Measurements from ENCODE around the gene CTBP2. TPM values are rescaled to one million over a fixed set of nuclear protein-coding genes. Genes with fewer than 3 reads are reported as not detected.

Gene CTBP2
- total RNA-seq, 1 experiment from 2014 or later, result 125 TPM

GRCh38 chr10:125130260-125130659, 30.1 kb downstream of the CTBP2 start:
- Histone ChIP-seq H3K36me3 (ENCODE audit: control insufficient read depth, insufficient read depth, low read length) (no peaks in the 10 kb centered on the region), H3K9me3 (ENCODE audit: control insufficient read depth, insufficient read depth, low read depth, low read length) (no peaks in the 10 kb centered on the region), H3K27me3 (ENCODE audit: control insufficient read depth, insufficient read depth, low read length) (no peaks in the 10 kb centered on the region), H3K27ac (ENCODE audit: low read length) (no peak overlapping the region), H3K4me3 (ENCODE audit: low read depth in 2 of 2, low read length in 2 of 2) (no peak overlapping the region), H3K4me1 (ENCODE audit: control insufficient read depth, insufficient read depth, low read length) (peaks cover 31% of the 10 kb centered on the region)
- POLR2A ChIA-PET, result no interaction called here
- DNase-seq (ENCODE audit: low read depth, low spot score), result no peak
- BruUV-seq (replicated peaks), result no TSS peak
- no peak for TF ChIP-seq TCF7L2 (IDR thresholded peaks at IDR 0.05; ENCODE audit: low read depth, low read length)
- no peak for TF ChIP-seq POLR2AphosphoS5 (IDR thresholded peaks at IDR 0.05; ENCODE audit: low read depth, low read length)
- no peak for TF ChIP-seq SIN3A (IDR thresholded peaks at IDR 0.05; ENCODE audit: borderline replicate concordance, insufficient read depth, low read depth, low read length)
- no peak for TF ChIP-seq CTCF (IDR thresholded peaks at IDR 0.05)
- no peak for TF ChIP-seq REST (IDR thresholded peaks at IDR 0.05; ENCODE audit: insufficient read depth in 1 of 2, low read depth in 2 of 2, low read length in 1 of 2)
- intact Hi-C loops (cut with micrococcal nuclease; ENCODE audit: unreplicated experiment), result no loop called here
- ATAC-seq, result no peak
- in situ Hi-C loops (cut with HindIII; ENCODE audit: low pct_unique_long_range_greater_than_20kb, low sequenced_read_pairs), result no loop called here
- CTCF ChIA-PET, result no interaction called here

- Histone ChIP-seq H3K4me1 (ENCODE audit: control insufficient read depth, insufficient read depth, low read length) (peaks cover 32% of the 10 kb centered on the region), H3K27ac (ENCODE audit: low read length) (no peak overlapping the region), H3K27me3 (ENCODE audit: control insufficient read depth, insufficient read depth, low read length) (no peaks in the 10 kb centered on the region), H3K4me3 (ENCODE audit: low read depth in 2 of 2, low read length in 2 of 2) (no peak overlapping the region), H3K9me3 (ENCODE audit: control insufficient read depth, insufficient read depth, low read depth, low read length) (no peaks in the 10 kb centered on the region), H3K36me3 (ENCODE audit: control insufficient read depth, insufficient read depth, low read length) (no peaks in the 10 kb centered on the region)
- BruUV-seq (replicated peaks), result no TSS peak
- intact Hi-C loops (cut with micrococcal nuclease; ENCODE audit: unreplicated experiment) (no loop called here), in situ Hi-C loops (cut with HindIII; ENCODE audit: low pct_unique_long_range_greater_than_20kb, low sequenced_read_pairs) (no loop called here)
- DNase-seq (ENCODE audit: low read depth, low spot score), result no peak
- CTCF ChIA-PET, result no interaction called here
- ATAC-seq, result no peak
- no peak for TF ChIP-seq CTCF (IDR thresholded peaks at IDR 0.05)
- no peak for TF ChIP-seq REST (IDR thresholded peaks at IDR 0.05; ENCODE audit: insufficient read depth in 1 of 2, low read depth in 2 of 2, low read length in 1 of 2)
- TF ChIP-seq POLR2AphosphoS5 (IDR thresholded peaks at IDR 0.05; ENCODE audit: low read depth, low read length), result no peak
- TF ChIP-seq TCF7L2 (IDR thresholded peaks at IDR 0.05; ENCODE audit: low read depth, low read length), result no peak
- TF ChIP-seq SIN3A (IDR thresholded peaks at IDR 0.05; ENCODE audit: borderline replicate concordance, insufficient read depth, low read depth, low read length), result no peak
- POLR2A ChIA-PET, result interaction anchor here (0.5 kb wide), 1 partner anchor 29 kb away, joined by 5 read pairs; no protein-coding TSS in a partner anchor
Observed at GRCh38 chr10:125129076-125129458, 31.3 kb downstream of the CTBP2 start.

Measured in Panc1 (cell line).